ENCODE measurements around the gene MTUS2.

MTUS2 gene

GRCh38 chr13:29239653-29240525 is 419.8 kb downstream of the MTUS2 start:
- no peak for DNase-seq (ENCODE audit: low read depth)

- DNase-seq (ENCODE audit: low read depth) = no peak
Observed at GRCh38 chr13:29254626-29255370, 434.7 kb downstream of the MTUS2 start.

- no peak for DNase-seq (ENCODE audit: low read depth)
Observed at GRCh38 chr13:29255567-29255966, 435.4 kb downstream of the MTUS2 start.

- no peak for DNase-seq (ENCODE audit: low read depth)
Observed at GRCh38 chr13:29260684-29261083, 440.5 kb downstream of the MTUS2 start.

- no peak for DNase-seq (ENCODE audit: low read depth)
Observed at GRCh38 chr13:29266261-29266660, 446.1 kb downstream of the MTUS2 start.

- DNase-seq (ENCODE audit: low read depth) = no peak
Observed at GRCh38 chr13:29266756-29267733, 446.9 kb downstream of the MTUS2 start.

GRCh38 chr13:29270271-29270985 is 450.3 kb downstream of the MTUS2 start:
- DNase-seq (ENCODE audit: low read depth) = no peak

GRCh38 chr13:29271606-29272005 is 451.5 kb downstream of the MTUS2 start:
- no peak for DNase-seq (ENCODE audit: low read depth)

- DNase-seq (ENCODE audit: low read depth) = no peak
Observed at GRCh38 chr13:29279356-29280254, 459.5 kb downstream of the MTUS2 start.

- no peak for DNase-seq (ENCODE audit: low read depth)
Observed at GRCh38 chr13:29281932-29282495, 461.9 kb downstream of the MTUS2 start.

GRCh38 chr13:29284726-29285125 is 464.6 kb downstream of the MTUS2 start:
- no peak for DNase-seq (ENCODE audit: low read depth)

- DNase-seq (ENCODE audit: low read depth) = no peak
Observed at GRCh38 chr13:29287237-29287636, 467.1 kb downstream of the MTUS2 start.

- DNase-seq (ENCODE audit: low read depth) = no peak
Observed at GRCh38 chr13:29292045-29292444, 471.9 kb downstream of the MTUS2 start.

- DNase-seq (ENCODE audit: low read depth) = no peak
Observed at GRCh38 chr13:29294821-29295220, 474.7 kb downstream of the MTUS2 start.

GRCh38 chr13:29301027-29301426 is 480.9 kb downstream of the MTUS2 start:
- no peak for DNase-seq (ENCODE audit: low read depth)

GRCh38 chr13:29304148-29304547 is 484.0 kb downstream of the MTUS2 start:
- no peak for DNase-seq (ENCODE audit: low read depth)

- no peak for DNase-seq (ENCODE audit: low read depth)
Observed at GRCh38 chr13:29310806-29311205, 490.7 kb downstream of the MTUS2 start.

GRCh38 chr13:29315847-29316246 is 495.7 kb downstream of the MTUS2 start:
- no peak for DNase-seq (ENCODE audit: low read depth)

GRCh38 chr13:29317828-29318227 is 497.7 kb downstream of the MTUS2 start:
- DNase-seq (ENCODE audit: low read depth) = no peak

GRCh38 chr13:29318741-29319140 is 498.6 kb downstream of the MTUS2 start:
- DNase-seq (ENCODE audit: low read depth) = no peak
